Panc1 (cell line): Measurements from ENCODE around the gene ADCY7. TPM values are rescaled to one million over a fixed set of nuclear protein-coding genes. Genes with fewer than 3 reads are reported as not detected.

Experiments
- ATAC-seq: fragments of 200-7000 bp; cut with Tn5 transposase; 2 replicates; pipeline ENCODE4 v1.9.1; 2020; ENCODE audit warnings: mild to moderate bottlenecking, moderate library complexity
- BruUV-seq: library from RNA; stranded (reverse); fragments of 400-500 nt; replicated peaks from 2 replicates; lab custom pipeline; 2021; lab: Mats Ljungman, UMichigan
- CTCF ChIA-PET: fragments of 300-600 bp; sonication (Branson Sonifier 250); formaldehyde crosslinking; loops from one replicate; lab custom pipeline; 2022; ENCODE audit warnings: antibody characterized with exemption; lab: Charles Lee
- POLR2A ChIA-PET: fragments of 300-600 bp; sonication (Branson Sonifier 250); formaldehyde crosslinking; loops from one replicate; lab custom pipeline; 2022; ENCODE audit warnings: antibody characterized with exemption; lab: Charles Lee
- DNase-seq: peaks from one replicate; pipeline ENCODE4 v3.0.0-alpha.2; 2010; ENCODE audit warnings: low read depth, low spot score
- H3K27ac ChIP-seq: 2 replicates; pipeline ENCODE4 v1.5.1; 2011; ENCODE audit warnings: mild to moderate bottlenecking, low read length, inconsistent platforms
- H3K27me3 ChIP-seq: fragments of 200-500 bp; sonication (Bioruptor generic); 2 replicates; pipeline ENCODE4 v1.6.0; 2014; ENCODE audit warnings: low read length, inconsistent platforms; ENCODE audit not compliant: control insufficient read depth, insufficient read depth
- H3K36me3 ChIP-seq: fragments of 200-500 bp; sonication (Bioruptor generic); 2 replicates; pipeline ENCODE4 v1.5.1; 2014; ENCODE audit warnings: inconsistent platforms, mild to moderate bottlenecking, low read length, moderate library complexity; ENCODE audit not compliant: control insufficient read depth, insufficient read depth
- H3K4me1 ChIP-seq: 2 replicates; pipeline ENCODE4 v1.5.1; 2011; ENCODE audit warnings: inconsistent platforms, mild to moderate bottlenecking, low read length, moderate library complexity; ENCODE audit not compliant: control insufficient read depth, insufficient read depth
- H3K4me3 ChIP-seq, 2 experiments: 2 replicates each; pipeline ENCODE4 v1.5.1; 2011 to 2012; ENCODE audit warnings: low read depth in 2 of 2, low read length in 2 of 2, mild to moderate bottlenecking in 2 of 2, inconsistent platforms in 1 of 2, moderate library complexity in 1 of 2
- H3K9me3 ChIP-seq: fragments of 200-500 bp; sonication (Bioruptor generic); 2 replicates; pipeline ENCODE4 v1.5.1; 2014; ENCODE audit warnings: low read depth, mild to moderate bottlenecking, inconsistent platforms, low read length, moderate library complexity; ENCODE audit not compliant: control insufficient read depth, insufficient read depth
- CTCF ChIP-seq: fragments of 450-650 bp; IDR thresholded peaks from 2 replicates; pipeline ENCODE4 v1.5.1; 2017; ENCODE audit warnings: mild to moderate bottlenecking
- POLR2AphosphoS5 ChIP-seq: IDR thresholded peaks from 2 replicates; pipeline ENCODE4 v1.6.1; 2012; ENCODE audit warnings: mild to moderate bottlenecking, low read depth, low read length, moderate library complexity
- REST ChIP-seq, 2 experiments: IDR thresholded peaks; 2 replicates each; pipeline ENCODE4 v1.6.1; 2011 to 2012; ENCODE audit warnings: low read depth in 2 of 2, control low read depth in 1 of 2, low read length in 1 of 2, mild to moderate bottlenecking in 1 of 2, moderate library complexity in 1 of 2; ENCODE audit not compliant: insufficient read depth in 1 of 2
- SIN3A ChIP-seq: IDR thresholded peaks from 2 replicates; pipeline ENCODE4 v1.6.1; 2012; ENCODE audit warnings: low read depth, mild to moderate bottlenecking, low read length, moderate library complexity, borderline replicate concordance; ENCODE audit not compliant: insufficient read depth
- TCF7L2 ChIP-seq: IDR thresholded peaks from 2 replicates; pipeline ENCODE4 v1.6.1; 2011; ENCODE audit warnings: mild to moderate bottlenecking, low read depth, low read length, inconsistent platforms
- in situ Hi-C: cut with HindIII; loops from 2 replicates; pipeline ENCODE4 v1.10.0; 2016; ENCODE audit warnings: low sequenced_read_pairs, low pct_unique_long_range_greater_than_20kb
- intact Hi-C: fragments of 100-400 bp; cut with micrococcal nuclease; formaldehyde crosslinking; loops from one replicate; pipeline ENCODE4 v1.10.0; 2022; ENCODE audit not compliant: unreplicated experiment
- total RNA-seq: library from RNA; stranded (reverse); gene quantifications from one replicate; pipeline ENCODE4 v1.2.1, GENCODE V29; 2021; ENCODE audit not compliant: unreplicated experiment

ADCY7 gene
- total RNA-seq, 1 experiment from 2014 or later: 6.3 TPM

DNA sequence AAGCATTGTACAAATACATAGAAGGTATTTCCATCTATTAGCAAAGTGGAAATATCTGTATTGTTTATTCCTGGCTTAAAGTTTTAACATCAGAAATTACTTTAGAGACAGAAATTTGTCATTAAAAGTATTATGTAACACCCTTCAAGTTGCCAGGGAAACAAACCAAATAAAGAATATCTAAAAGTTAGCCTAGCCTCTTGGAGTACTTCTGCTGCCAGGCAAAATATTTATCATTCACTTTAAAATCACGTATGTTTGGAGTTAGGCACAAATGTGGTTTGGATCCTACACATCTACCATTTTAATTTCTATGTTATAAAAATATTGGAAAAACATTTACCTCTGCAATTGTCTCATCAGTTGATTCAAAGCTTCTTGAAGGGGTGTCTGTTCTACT lies 87.7 kb downstream of the ADCY7 start:
- H3K36me3 ChIP-seq: peaks cover 27% of the 10 kb centered on the region
- in situ Hi-C loops (no loop called here), intact Hi-C loops (loop anchor here (10.0 kb wide), 1 partner anchor 139 kb away; no protein-coding TSS in a partner anchor)
- no peak overlapping the region for H3K27ac ChIP-seq
- ChIA-PET CTCF (no interaction called here), POLR2A (no interaction called here)
- no peak for ATAC-seq
- no peak overlapping the region for H3K4me3 ChIP-seq
- no peaks in the 10 kb centered on the region for H3K27me3 ChIP-seq
- no peaks in the 10 kb centered on the region for H3K9me3 ChIP-seq
- no TSS peak for BruUV-seq
- TF ChIP-seq POLR2AphosphoS5 (no peak), SIN3A (no peak), REST (IDR thresholded peaks at IDR 0.05; ENCODE audit: insufficient read depth in 1 of 2, low read depth in 2 of 2, low read length in 1 of 2) (no peak), CTCF (no peak), TCF7L2 (no peak)
- H3K4me1 ChIP-seq: no peaks in the 10 kb centered on the region
- no peak for DNase-seq

DNA sequence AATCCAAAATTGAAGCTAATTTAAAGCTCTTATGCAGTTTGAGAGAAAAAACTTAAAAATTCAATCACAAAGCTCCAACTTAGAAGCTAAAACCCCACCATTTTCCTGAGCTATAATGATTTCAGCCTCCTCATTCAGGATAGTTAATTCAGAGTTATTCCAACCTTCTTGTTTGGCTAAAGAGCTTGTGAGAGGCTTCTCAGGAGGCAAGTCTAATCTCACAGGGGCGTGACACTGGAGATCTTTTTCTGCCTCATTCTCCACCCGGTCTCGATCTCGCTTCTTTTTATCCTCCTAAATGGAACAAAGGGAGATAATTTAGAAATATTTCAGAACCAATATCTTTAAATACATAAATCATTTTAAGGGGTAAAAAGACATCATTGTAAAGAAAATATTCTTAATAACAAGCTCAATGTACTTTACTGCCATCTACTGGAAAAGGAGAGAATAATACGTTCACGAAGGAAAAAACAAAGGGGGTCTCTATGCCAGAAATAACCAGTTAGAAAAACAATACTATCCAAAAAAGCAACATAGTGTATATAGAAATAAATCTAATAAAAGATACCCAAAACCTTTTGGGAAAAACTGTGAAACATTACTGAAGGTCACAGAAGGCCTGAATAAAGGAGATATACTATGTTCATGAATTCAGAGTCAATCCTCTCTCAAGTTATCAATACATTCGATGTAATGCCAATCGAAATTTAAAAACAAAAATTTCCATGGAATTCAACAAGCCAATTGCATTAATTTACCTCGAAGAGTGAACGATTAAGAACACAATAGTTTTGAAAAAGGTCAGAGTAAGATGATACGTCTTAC lies 88.5 kb downstream of the ADCY7 start:
- in situ Hi-C loops: no loop called here
- POLR2A ChIA-PET: no interaction called here
- BruUV-seq: no TSS peak

More for the DNA sequence above, 88.5 kb downstream of the ADCY7 start:
- Histone ChIP-seq H3K4me3 (no peak overlapping the region), H3K9me3 (no peaks in the 10 kb centered on the region), H3K36me3 (peaks cover 24% of the 10 kb centered on the region), H3K27ac (no peak overlapping the region), H3K4me1 (no peaks in the 10 kb centered on the region), H3K27me3 (no peaks in the 10 kb centered on the region)
- no peak for TF ChIP-seq REST (IDR thresholded peaks at IDR 0.05; ENCODE audit: insufficient read depth in 1 of 2, low read depth in 2 of 2, low read length in 1 of 2)
- no peak for TF ChIP-seq TCF7L2
- TF ChIP-seq CTCF: peak; percentile 65
- intact Hi-C loops: loop anchor here (10.0 kb wide), 1 partner anchor 140 kb away; no protein-coding TSS in a partner anchor
- no peak for ATAC-seq
- no peak for DNase-seq
- CTCF ChIA-PET: interaction anchor here (0.5 to 1.0 kb wide), 5 partner anchors 63 to 328 kb away, joined by 3 to 7 read pairs (median 3); no protein-coding TSS in a partner anchor
